Measurements from ENCODE around the gene LY86.

LY86 gene

GRCh38 chr6:6624269-6624990 lies 35.9 kb downstream of the LY86 start:
- H2AFZ ChIP-seq (ENCODE audit: low read depth, low read length): no peak overlapping the region
- no peaks in the 10 kb centered on the region for H4K20me1 ChIP-seq (ENCODE audit: insufficient read depth, low read length)
- H3K27ac ChIP-seq (ENCODE audit: low read length): no peak overlapping the region
- H3K36me3 ChIP-seq (replicated peaks; ENCODE audit: low read depth, low read length): no peaks in the 10 kb centered on the region
- no peak overlapping the region for H3K9ac ChIP-seq (ENCODE audit: low read length)
- H3K9me3 ChIP-seq (ENCODE audit: insufficient read depth, low read length): no peaks in the 10 kb centered on the region
- H3K27me3 ChIP-seq (ENCODE audit: low read depth, low read length): no peaks in the 10 kb centered on the region; the same call in 1 of the 2 replicates
- H3K4me2 ChIP-seq (ENCODE audit: low read length): no peak overlapping the region
- H3K79me2 ChIP-seq (ENCODE audit: low read length): no peaks in the 10 kb centered on the region
- H3K4me1 ChIP-seq (ENCODE audit: low read length): no peaks in the 10 kb centered on the region
- no peak overlapping the region for H3K4me3 ChIP-seq (ENCODE audit: low read length)
- TF ChIP-seq CTCF (IDR thresholded peaks at IDR 0.05; ENCODE audit: low read depth, low read length) (no peak), EZH2phosphoT487 (IDR thresholded peaks at IDR 0.05; ENCODE audit: low read depth) (no peak)

- Histone ChIP-seq H2AFZ (ENCODE audit: low read depth, low read length) (no peak overlapping the region), H4K20me1 (ENCODE audit: insufficient read depth, low read length) (no peaks in the 10 kb centered on the region), H3K9me3 (ENCODE audit: insufficient read depth, low read length) (no peaks in the 10 kb centered on the region), H3K27ac (ENCODE audit: low read length) (no peak overlapping the region), H3K27me3 (ENCODE audit: low read depth, low read length) (no peaks in the 10 kb centered on the region; the same call in 1 of the 2 replicates), H3K9ac (ENCODE audit: low read length) (no peak overlapping the region), H3K36me3 (replicated peaks; ENCODE audit: low read depth, low read length) (no peaks in the 10 kb centered on the region), H3K79me2 (ENCODE audit: low read length) (no peaks in the 10 kb centered on the region), H3K4me2 (ENCODE audit: low read length) (no peak overlapping the region), H3K4me1 (ENCODE audit: low read length) (no peaks in the 10 kb centered on the region), H3K4me3 (ENCODE audit: low read length) (no peak overlapping the region)
- TF ChIP-seq CTCF (IDR thresholded peaks at IDR 0.05; ENCODE audit: low read depth, low read length) (no peak), EZH2phosphoT487 (IDR thresholded peaks at IDR 0.05; ENCODE audit: low read depth) (no peak)
Observed at GRCh38 chr6:6626187-6626586, 37.7 kb downstream of the LY86 start.

- no peak overlapping the region for H3K9ac ChIP-seq (ENCODE audit: low read length)
- no peak overlapping the region for H3K4me2 ChIP-seq (ENCODE audit: low read length)
- no peak overlapping the region for H3K27ac ChIP-seq (ENCODE audit: low read length)
- no peaks in the 10 kb centered on the region for H3K79me2 ChIP-seq (ENCODE audit: low read length)
- no peaks in the 10 kb centered on the region for H3K4me1 ChIP-seq (ENCODE audit: low read length)
- no peaks in the 10 kb centered on the region for H3K36me3 ChIP-seq (replicated peaks; ENCODE audit: low read depth, low read length)
- no peaks in the 10 kb centered on the region for H4K20me1 ChIP-seq (ENCODE audit: insufficient read depth, low read length)
- no peaks in the 10 kb centered on the region for H3K9me3 ChIP-seq (ENCODE audit: insufficient read depth, low read length)
- H3K4me3 ChIP-seq (ENCODE audit: low read length): no peak overlapping the region
- no peak overlapping the region for H2AFZ ChIP-seq (ENCODE audit: low read depth, low read length)
- TF ChIP-seq CTCF (IDR thresholded peaks at IDR 0.05; ENCODE audit: low read depth, low read length): no peak
- TF ChIP-seq EZH2phosphoT487 (IDR thresholded peaks at IDR 0.05; ENCODE audit: low read depth): no peak
- no peaks in the 10 kb centered on the region; the same call in 1 of the 2 replicates for H3K27me3 ChIP-seq (ENCODE audit: low read depth, low read length)
Observed at GRCh38 chr6:6629402-6629801, 40.9 kb downstream of the LY86 start.

GRCh38 chr6:6631053-6631452 lies 42.5 kb downstream of the LY86 start:
- Histone ChIP-seq H3K27me3 (ENCODE audit: low read depth, low read length) (no peaks in the 10 kb centered on the region; the same call in 1 of the 2 replicates), H3K4me2 (ENCODE audit: low read length) (no peak overlapping the region)
- TF ChIP-seq CTCF (IDR thresholded peaks at IDR 0.05; ENCODE audit: low read depth, low read length): no peak
- TF ChIP-seq EZH2phosphoT487 (IDR thresholded peaks at IDR 0.05; ENCODE audit: low read depth): no peak

More at GRCh38 chr6:6631053-6631452, 42.5 kb downstream of the LY86 start:
- Histone ChIP-seq H3K36me3 (replicated peaks; ENCODE audit: low read depth, low read length) (no peaks in the 10 kb centered on the region), H3K9ac (ENCODE audit: low read length) (no peak overlapping the region), H3K79me2 (ENCODE audit: low read length) (no peaks in the 10 kb centered on the region), H4K20me1 (ENCODE audit: insufficient read depth, low read length) (no peaks in the 10 kb centered on the region), H2AFZ (ENCODE audit: low read depth, low read length) (no peak overlapping the region), H3K9me3 (ENCODE audit: insufficient read depth, low read length) (no peaks in the 10 kb centered on the region), H3K27ac (ENCODE audit: low read length) (no peak overlapping the region), H3K4me3 (ENCODE audit: low read length) (no peak overlapping the region), H3K4me1 (ENCODE audit: low read length) (no peaks in the 10 kb centered on the region)
